HG02981 (cell line): Measurements from ENCODE around the gene USP21.

Experiments
- ATAC-seq: cut with Tn5 transposase; IDR thresholded peaks from one replicate; pipeline ENCODE4 v1.9.1; 2021; ENCODE audit warnings: mild to moderate bottlenecking, moderate library complexity; ENCODE audit not compliant: unreplicated experiment

USP21 gene

DNA sequence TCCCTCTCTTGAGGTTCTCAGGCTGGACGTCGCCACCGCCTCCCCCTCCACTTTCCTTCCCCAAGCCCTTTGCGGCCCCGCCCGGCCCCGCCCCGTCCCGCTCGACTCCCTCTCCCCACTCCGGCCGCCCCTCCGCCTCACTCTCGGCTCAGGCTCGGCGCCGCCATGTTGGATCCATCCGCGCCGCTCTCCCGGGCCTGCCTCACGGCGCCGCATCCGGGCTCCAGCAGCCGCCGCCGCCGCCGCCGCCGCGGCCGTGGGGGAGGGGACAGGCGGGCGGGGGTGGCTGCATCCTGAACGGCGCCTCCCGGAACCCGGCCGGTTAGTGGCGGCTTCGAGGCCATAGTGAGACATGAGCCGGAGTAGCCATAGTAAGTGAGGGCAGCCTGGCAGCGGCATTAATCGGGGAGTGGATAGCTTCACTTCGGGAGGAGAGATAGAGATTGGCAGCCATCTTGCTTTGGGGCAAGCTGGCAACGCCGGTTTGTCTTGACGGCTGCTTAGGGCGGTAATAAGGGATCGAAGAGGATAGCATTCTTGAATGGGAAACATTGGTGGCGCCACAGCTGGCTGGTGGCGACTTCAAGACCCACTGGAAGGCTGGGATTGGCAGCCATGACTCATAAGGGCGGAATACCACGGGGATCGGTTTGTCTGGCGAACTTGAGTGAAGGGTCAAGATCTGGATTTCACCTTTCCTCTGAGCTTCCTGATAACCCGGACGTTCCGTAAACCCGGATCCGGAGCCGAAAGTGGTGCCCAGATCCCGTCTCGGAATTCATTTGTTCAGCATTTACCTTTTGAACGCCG is 26.7 kb upstream of the USP21 start, which contains the start of gene DEDD:
DEDD (minus strand) TSS at position 258 of the 810 bp plus-strand sequence. CDS start 8,205 bp downstream, outside the sequence.
- peak; percentile 95 for ATAC-seq

DNA sequence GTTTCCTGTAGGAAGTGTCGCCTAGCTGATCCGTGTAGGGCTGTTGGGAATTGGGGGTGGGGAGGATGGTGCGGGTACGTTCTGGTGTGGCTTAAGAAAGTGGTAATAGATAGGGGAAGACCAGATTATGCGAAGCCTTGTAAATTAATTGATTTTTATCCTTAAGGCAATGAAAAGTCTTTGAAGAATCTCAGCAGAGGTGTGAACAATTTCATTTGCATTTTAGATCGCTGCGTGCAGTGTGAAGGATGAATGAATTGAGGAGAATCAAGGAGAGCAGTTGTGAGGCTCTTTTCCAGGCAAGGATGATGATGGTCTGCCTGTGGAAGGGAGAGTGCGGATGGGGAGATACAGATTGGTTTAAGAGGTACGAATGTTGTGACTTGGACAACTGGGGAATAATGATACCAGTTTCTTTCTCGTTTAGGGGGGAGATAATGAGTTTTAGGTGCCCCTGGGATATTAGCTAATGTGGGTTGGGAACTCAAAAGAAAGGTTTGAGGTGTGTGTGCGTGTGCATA is 26.0 kb upstream of the USP21 start:
- ATAC-seq = no peak

DNA sequence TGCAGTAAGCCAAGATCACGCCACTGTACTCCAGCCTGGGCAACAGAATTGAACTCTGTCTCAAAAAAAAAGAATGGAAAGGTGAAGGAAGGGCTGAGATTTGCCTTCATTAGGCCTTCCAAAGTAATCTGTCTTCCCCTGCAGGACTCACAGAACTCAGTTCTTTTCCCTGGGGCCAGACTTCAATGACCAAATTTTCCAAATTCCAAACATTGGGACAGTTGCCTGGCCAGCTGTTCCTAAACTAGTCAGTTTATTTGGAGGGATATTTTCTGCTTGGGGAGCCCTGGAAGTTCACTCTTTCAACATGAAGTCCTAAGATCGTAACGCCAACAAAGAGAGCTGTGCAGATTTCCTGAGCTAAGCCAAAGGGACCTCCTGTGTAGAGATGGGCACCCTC is 21.4 kb upstream of the USP21 start:
- ATAC-seq = no peak

DNA sequence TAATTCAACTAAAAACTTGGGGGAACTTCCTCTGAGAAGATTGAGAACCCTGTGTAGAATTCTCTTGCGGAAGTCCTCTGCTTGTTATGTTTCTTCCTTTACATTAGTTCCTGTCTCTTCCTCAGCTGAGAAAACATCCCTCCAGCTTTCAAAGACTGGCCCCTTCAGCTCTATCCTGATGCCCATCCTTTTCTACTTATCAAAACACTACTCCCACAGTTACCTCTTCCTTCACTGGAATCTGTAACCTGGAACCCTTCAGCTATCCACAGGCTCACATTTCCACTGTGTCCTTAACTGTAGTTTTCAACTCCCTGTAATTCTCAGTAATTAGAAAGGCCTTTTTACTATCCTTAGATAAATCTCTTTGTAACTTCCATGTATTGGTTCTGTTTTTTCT is 20.9 kb upstream of the USP21 start:
- no peak for ATAC-seq

DNA sequence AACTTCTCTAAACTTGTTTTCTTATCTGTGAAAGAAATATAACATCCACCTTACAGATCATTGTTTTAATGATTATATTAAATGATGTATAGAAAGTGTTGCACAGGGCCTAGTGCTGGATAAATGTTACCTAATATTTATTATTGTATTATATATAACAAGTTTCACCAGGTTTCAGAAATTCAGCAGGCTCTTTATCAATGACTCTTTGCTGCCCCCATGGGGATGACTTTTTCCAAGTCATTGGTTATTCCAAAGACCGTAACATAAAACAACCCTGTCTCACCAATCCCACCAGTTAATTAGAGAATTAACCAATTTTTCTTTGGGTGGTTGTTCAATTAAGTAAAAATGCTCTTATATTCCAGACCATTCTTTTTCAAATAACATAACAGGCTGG is 19.5 kb upstream of the USP21 start:
- ATAC-seq = no peak

DNA sequence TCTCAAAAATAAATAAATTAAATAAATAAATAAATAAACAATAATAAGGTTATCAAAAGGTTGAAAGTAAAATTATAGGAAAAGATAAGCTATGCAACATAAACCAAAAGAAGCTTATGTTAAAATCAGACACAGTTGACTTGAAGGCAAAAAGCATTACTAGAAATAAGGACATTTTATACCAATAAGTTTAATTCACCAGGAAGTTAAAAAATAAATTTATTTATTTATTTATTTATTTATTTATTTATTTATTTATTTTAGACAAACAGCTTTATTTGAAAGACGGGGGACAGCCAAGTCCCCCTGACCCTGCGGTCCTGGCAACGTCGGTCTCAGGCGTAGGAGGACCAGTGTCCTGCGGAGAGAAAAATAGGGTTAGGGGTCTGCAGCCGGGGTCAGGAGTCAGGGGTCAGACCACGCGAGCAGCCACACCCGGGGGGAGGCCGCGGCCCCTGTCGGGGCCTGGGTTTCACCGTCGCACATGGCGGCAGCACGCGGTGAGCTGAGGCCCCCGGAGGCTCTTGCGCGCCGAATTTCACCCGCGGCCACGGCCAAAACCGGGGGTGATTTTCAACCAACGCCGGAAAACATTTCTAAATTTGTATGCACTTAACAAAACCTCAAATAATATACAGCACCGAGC is 18.4 kb upstream of the USP21 start:
- no peak for ATAC-seq

DNA sequence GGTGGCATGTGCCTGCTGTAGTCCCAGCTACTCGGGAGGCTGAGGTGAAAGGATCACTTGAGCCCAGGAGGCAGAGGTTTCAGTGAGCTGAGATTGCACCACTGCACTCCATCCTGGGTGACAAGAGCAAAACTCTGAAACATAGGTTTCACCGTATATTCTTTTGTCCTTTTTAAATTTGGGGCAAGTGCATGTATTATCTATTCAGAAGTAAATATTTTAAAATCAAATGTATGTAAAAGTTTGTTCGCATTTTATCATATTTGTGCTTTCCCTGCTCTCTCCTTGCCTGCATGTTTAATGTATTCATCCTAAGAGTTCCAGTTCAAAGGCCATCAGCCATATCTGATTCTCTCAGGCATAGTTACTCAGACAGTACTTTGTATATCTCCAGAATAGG is 13.5 kb upstream of the USP21 start:
- ATAC-seq = no peak

DNA sequence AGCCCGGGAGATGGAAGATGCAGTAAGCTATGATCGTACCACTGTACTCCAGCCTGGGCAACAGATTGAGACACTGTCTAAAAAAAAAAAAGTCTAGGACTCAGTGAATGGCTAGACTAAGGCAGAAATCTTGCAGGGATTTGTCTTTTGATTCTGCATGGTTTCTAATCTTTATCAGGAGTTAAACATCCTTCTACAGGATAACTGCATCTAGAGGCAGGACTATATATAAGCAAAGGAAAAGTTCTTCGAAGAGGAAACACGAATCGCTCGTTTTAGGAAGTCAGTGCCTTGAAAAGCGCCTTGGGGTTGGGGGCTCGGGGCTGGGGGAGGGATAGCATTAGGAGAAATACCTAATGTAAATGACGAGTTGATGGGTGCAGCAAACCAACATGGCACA is 6.1 kb upstream of the USP21 start:
- peak; percentile 5 for ATAC-seq

DNA sequence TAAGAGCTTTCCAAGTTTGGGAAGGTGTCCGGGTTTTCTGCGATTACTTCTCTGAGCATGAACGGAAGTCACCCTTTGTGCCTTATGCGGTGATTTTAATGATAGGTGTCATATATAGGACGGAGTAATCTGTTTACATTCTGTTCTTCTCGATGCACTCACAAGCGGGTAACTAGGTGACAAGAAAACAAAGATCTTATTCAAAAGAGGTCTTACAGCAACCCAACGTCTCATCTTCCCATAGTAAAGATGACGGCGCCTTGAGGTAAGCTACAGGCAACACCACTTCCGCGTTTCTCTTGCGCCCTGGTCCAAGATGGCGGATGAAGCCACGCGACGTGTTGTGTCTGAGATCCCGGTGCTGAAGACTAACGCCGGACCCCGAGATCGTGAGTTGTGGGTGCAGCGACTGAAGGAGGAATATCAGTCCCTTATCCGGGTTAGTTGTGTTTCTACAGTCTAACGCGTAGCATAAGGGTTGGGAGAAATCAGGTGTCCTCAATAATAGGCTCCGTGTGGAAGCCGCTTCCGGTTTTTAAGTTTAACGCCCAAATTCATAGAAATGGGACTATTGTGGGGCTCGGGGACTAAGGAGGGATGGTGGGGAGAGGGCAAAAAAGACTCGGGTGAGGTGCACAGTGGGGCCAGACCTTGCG is 5.5 kb upstream of the USP21 start, which contains the start of gene UFC1:
UFC1 (plus strand) TSS at position 297 of the 656 bp plus-strand sequence; CDS start at position 317, 20 bp downstream.
- ATAC-seq = peak; percentile 84

DNA sequence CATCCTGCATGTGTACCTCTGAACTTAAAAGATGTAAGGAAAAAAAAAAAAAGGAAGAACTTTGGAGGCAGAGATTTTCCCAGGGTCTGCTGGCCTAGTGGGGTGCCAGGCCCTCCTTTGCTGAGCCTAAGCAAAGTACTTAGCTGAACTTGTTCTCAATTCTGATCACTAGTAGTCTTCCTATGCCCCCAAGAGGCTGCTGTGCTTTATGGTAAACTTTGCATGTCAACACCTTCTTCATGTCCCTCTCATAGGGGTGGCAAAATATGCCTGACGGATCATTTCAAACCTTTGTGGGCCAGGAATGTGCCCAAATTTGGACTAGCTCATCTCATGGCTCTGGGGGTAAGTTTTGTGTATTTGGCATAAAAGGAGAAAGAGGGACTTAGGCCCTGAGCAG is 1.4 kb upstream of the USP21 start:
- no peak for ATAC-seq

DNA sequence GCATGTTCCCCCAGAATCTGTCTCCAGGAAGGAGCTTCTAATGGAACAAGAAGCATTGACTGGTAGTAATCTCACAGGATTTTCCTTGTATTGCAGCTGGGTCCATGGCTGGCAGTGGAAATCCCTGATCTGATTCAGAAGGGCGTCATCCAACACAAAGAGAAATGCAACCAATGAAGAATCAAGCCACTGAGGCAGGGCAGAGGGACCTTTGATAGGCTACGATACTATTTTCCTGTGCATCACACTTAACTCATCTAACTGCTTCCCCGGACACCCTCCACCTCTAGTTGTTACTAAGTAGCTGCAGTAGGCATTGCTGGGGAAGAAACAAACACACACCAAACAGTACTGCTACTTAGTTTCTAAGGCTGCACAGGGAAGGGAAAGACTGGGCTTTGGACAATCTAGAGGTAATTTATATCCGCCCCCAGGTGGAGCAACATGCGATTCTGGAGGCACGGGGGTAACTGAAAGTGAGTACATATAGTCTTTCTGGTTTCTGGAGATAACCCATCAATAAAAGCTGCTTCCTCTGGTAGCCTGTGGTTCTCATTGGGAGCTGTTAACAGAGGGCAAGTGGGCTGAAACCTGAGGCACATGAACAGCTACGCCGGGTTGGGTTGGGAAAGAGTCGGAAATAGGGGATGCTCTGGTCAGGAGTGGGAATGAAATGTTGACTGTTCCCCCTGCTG is 837 bp upstream of the USP21 start:
- ATAC-seq = no peak

DNA sequence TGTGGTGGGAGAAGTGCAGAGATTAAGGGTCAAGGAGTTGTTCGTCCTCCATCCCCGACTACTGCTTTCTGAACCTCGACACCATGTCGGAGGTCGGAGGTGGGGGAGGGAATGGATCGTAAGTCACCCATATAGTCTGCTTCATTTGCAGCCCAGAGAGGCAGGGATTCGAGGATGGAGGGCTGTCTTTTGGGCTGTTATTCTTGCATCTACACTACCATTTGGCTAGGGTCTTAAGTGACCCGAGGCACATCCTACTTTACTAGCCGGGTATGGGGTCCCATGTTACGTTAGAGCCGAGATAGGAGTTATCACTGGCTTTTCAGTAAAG is 578 bp downstream of the USP21 start:
- no peak for ATAC-seq

DNA sequence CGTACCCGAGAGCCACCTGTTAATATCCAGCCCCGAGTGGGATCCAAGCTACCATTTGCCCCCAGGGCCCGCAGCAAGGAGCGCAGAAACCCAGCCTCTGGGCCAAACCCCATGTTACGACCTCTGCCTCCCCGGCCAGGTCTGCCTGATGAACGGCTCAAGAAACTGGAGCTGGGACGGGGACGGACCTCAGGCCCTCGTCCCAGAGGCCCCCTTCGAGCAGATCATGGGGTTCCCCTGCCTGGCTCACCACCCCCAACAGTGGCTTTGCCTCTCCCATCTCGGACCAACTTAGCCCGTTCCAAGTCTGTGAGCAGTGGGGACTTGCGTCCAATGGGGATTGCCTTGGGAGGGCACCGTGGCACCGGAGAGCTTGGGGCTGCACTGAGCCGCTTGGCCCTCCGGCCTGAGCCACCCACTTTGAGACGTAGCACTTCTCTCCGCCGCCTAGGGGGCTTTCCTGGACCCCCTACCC is 1.4 kb downstream of the USP21 start:
- ATAC-seq = no peak

DNA sequence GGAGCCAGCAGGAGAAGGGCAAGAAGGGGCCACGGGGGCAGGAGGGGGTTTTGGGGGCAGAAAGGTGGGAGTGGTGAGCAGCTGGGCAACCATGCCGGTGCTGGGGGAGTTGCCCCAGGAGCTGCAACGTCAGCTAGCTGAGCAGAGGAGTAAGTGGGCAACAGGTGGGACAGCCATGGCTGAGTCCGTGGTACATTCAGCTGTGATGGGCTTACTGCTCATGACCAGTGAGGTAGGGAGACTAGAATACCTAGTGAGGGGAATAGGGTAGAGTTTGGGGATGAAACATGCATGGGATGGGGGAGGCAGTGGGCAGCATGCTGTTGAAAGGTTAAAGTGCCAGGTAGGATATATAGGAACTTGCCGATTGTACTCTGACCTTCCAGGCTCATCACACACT is 2.4 kb downstream of the USP21 start:
- ATAC-seq = no peak

DNA sequence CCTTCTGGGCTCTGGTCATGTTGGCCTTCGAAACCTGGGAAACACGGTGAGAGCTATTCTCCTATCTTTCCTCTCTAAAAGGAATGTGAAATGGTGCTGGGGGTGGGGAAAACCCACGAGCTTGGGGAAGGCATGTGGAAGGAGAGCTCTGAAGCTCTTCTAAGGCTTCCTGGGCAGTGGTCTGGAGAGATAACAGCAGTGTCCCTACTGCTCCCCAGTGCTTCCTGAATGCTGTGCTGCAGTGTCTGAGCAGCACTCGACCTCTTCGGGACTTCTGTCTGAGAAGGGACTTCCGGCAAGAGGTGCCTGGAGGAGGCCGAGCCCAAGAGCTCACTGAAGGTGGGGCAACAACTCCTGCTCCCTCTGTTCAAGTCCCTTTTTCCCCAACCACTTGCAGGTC is 2.8 kb downstream of the USP21 start:
- no peak for ATAC-seq

DNA sequence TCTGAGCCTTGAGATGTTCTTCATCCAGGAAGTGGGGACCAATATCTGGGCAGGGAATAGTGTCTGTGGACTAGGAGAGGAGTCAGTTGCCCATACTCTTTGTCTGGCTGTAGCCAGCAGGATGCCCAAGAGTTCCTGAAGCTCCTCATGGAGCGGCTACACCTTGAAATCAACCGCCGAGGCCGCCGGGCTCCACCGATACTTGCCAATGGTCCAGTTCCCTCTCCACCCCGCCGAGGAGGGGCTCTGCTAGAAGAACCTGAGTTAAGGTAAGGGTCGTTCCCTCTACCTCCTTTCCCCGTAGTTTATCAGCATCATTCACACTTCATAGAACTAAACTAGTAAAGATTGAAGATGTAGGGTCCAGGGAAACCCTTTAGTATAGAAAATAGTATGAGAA is 3.5 kb downstream of the USP21 start:
- ATAC-seq = no peak

DNA sequence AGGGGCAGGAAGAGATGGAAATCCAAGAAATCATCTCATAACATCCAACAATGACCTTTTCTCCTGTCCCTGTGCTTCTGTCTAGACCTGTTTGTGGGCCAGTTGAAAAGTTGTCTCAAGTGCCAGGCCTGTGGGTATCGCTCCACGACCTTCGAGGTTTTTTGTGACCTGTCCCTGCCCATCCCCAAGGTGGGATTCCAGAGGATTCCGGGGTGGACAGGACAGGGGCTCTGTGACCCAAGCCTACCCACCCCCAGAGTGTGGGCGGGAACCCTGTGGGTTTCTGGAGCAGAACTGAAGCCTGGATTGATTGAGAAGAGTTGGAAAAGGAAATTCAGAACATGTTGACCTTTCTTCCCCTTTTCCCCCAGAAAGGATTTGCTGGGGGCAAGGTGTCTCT is 4.5 kb downstream of the USP21 start:
- no peak for ATAC-seq

DNA sequence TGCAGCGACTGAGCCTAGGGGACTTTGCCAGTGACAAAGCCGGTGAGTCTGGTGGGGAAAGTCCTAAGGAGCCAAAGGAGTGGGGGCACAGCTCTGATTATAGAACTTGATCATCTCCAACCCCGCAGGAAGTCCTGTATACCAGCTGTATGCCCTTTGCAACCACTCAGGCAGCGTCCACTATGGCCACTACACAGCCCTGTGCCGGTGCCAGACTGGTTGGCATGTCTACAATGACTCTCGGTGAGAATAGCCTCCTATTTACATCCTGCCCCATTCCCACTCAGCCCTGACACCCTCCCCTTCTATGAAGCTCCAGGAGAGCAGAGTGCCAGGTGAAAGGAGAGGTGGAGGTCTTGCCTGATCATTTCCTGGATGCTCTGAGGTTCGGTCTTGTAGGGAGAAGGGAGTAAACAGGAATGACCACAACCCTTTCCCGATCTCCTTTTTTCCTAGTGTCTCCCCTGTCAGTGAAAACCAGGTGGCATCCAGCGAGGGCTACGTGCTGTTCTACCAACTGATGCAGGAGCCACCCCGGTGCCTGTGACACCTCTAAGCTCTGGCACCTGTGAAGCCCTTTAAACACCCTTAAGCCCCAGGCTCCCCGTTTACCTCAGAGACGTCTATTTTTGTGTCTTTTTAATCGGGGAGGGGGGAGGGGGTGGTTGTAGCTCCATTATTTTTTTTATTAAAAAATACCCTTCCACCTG is 5.8 kb downstream of the USP21 start:
- no peak for ATAC-seq

DNA sequence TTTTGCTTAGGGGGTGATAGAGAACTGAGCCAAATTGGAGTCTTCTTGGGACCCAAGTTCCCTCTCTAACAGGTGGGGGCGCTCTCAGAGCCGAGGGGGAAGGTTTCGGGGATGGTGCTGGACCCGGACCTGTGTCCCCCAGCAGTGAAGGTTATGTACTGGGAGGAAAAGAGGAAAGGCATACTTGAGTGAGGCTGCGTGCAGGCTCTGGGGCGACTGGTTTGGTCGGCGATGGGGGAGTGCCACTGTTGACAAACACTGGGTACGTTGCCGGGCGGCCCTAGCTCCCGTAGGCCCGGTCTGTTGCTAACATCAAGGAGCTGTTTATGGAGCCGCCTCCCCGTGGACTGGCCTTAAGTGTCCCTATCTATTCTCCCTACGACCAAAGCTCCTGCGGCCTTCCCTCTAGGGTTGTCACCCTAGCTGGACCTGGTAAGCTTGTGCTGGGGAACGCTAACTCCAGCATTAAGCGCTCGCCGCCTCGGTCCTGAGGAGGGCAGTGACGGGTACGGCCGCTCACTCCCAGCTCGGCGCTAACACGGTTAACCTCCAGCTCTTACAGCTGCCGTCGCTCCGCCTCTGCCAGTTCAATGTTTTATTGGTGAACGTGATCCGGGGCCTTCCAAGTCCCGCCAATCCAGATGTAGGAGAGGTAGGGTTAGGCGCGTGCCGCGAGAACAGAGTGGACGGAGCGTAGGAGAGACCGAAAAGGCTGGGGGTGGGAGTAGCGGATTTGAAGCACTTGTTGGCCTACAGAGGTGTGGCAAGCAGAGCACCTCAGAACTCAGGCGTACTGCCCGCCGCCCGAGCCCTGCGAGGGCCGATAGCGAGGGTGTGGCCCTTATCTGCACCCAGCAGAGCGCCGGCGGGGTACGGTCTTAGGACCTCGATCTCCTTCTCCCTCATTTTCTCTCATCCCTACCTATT is 6.7 kb downstream of the USP21 start, which contains the start of gene PPOX:
PPOX (plus strand) TSS at position 685 of the 927 bp plus-strand sequence. CDS start 422 bp downstream, outside the sequence.
- ATAC-seq = peak; percentile 88
